Skeletal muscle tissue (tissue), 4 donors: ENCODE measurements around the gene SRM. TPM values are rescaled to one million over a fixed set of nuclear protein-coding genes. Genes with fewer than 3 reads are reported as not detected.
"Not testable (repeated sequence)": the region's sequence is repeated elsewhere in the genome, so short reads cannot be mapped to it uniquely, and the experiment has no call there.

Experiments
- H3K27ac ChIP-seq: one replicate; pipeline ENCODE4 v1.7.0; 2013; ENCODE audit warnings: mild to moderate bottlenecking, low read depth, low read length, inconsistent platforms
- H3K27me3 ChIP-seq, 3 donors: one replicate each; pipeline ENCODE4 v1.7.0; 2013; ENCODE audit warnings: low read length in 3 of 3; ENCODE audit not compliant: control insufficient read depth in 3 of 3, insufficient read depth in 3 of 3
- H3K36me3 ChIP-seq, 3 donors: one replicate each; pipeline ENCODE4 v1.7.0; 2013; ENCODE audit warnings: low read length in 3 of 3; ENCODE audit not compliant: control insufficient read depth in 3 of 3, insufficient read depth in 3 of 3
- H3K4me1 ChIP-seq, 3 donors: one replicate each; pipeline ENCODE4 v1.7.0; 2013; ENCODE audit warnings: low read length in 3 of 3, mild to moderate bottlenecking in 3 of 3; ENCODE audit not compliant: control insufficient read depth in 3 of 3, insufficient read depth in 3 of 3
- H3K4me3 ChIP-seq, 3 donors: one replicate each; pipeline ENCODE4 v1.7.0; 2013; ENCODE audit warnings: low read length in 3 of 3
- H3K9ac ChIP-seq, 3 donors: one replicate each; pipeline ENCODE4 v1.7.0; 2013; ENCODE audit warnings: low read length in 3 of 3, mild to moderate bottlenecking in 3 of 3, moderate library complexity in 2 of 3, low read depth in 1 of 3
- H3K9me3 ChIP-seq, 3 donors: one replicate each; pipeline ENCODE4 v1.7.0; 2013; ENCODE audit warnings: low read length in 3 of 3; ENCODE audit not compliant: control insufficient read depth in 3 of 3
- total RNA-seq: library from RNA; depleted of rRNA; stranded (reverse); fragments of >200 nt; gene quantifications from one replicate; pipeline ENCODE4 v1.2.3, GENCODE V29; 2014
- donor health status: Osteomylitis.

SRM gene
- total RNA-seq, 1 donor from 2014 or later = 8.4 TPM

DNA sequence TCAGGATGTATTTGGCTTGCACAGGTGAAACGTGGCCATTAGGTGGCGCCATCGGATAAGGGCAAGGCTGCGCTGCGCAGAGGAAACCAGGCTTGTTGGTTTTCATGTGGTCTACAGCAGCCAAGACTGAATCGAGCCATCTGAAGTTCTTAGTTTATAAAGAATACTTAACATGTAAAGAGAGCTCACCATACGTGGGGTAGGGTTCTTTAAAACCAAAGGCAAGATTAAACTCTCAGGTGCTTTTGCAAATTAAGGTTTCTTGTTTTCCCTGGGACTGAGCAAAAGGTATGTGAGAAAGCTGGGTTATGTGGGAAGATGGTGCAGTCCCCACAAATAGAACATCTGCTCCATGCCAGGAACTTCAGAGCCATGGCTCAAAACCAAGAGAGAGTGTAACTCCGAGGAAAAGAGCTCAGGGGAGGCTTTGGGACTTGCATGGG is 22.1 kb downstream of the SRM start:
- Histone ChIP-seq H3K4me1 (peaks cover 10 to 11% (median 10%) of the 10 kb centered on the region in 3 donors), H3K36me3 (no peaks in the 10 kb centered on the region), H3K27ac (no peak overlapping the region), H3K4me3 (peak overlapping the region in 1 of 3 donors; percentile 59), H3K9ac (peak overlapping the region in 2 of 3 donors; percentile 25 to 33), H3K9me3 (no peaks in the 10 kb centered on the region), H3K27me3 (peaks cover 0 to 3% (median 0%) of the 10 kb centered on the region in 3 donors)

DNA sequence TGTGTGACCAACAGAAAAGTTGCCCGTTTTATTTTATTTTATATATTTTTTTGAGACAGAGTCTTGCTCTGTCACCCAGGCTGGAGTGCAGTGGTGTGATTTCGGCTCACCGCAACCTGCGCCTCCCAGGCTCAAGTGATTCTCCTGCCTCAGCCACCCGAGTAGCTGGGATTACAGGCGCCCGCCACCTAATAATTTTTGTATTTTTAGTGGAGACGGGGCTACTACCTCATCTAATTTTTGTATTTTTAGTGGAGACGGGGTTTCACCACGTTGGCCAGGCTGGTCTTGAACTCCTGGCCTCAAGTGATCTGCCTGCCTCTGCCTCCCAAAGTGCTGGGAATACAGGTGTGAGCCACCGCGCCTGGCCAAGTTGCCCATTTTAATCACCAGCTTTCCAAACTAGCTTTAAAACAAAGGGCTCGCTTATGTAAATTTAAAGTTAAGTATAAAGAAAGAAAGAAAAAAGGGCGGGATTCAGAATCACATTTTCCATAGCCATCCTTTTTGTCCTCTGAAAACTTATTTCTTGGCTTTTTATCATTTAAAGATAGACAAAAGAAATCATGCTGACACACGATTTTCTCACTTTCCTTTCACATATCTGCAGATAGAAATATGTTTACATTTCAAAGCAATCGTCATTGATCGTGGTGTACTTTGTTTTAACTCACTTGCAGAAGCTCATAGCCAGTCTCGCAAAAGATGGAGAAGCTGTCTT is 22.6 kb downstream of the SRM start:
- H3K27me3 ChIP-seq, H3K4me3 ChIP-seq, H3K9me3 ChIP-seq, H3K27ac ChIP-seq, H3K36me3 ChIP-seq: not testable (repeated sequence)
- Histone ChIP-seq H3K9ac (peak overlapping the region in 1 of 3 donors; percentile 25), H3K4me1 (peaks cover 10 to 11% (median 10%) of the 10 kb centered on the region in 3 donors)

GRCh38 chr1:11031624-11032262 is 28.1 kb downstream of the SRM start:
- no peak overlapping the region for H3K4me3 ChIP-seq
- H3K9ac ChIP-seq = no peak overlapping the region
- no peaks in the 10 kb centered on the region for H3K4me1 ChIP-seq
- peaks cover 15 to 19% (median 16%) of the 10 kb centered on the region in 3 donors for H3K36me3 ChIP-seq
- no peaks in the 10 kb centered on the region for H3K9me3 ChIP-seq
- H3K27me3 ChIP-seq = no peaks in the 10 kb centered on the region
- H3K27ac ChIP-seq = no peak overlapping the region

DNA sequence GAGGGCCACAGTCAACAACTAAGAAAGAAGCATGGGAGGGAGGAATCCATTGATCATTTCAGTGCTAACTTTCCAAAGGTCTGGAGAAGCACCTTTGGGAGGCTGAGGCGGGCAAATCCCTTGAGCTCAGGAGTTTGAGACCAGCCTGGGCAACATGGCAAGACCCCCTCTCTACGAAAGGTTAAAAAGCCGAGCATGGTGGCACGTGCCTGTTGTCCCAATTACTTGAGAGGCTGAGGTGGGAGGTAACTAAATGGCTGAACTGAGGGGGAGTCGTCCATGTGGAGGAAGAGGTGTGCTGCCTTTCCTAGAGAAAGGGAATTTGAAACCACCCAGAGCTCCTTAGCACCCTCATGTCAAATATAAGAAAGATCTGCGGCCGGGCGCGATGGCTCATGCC is 29.0 kb downstream of the SRM start:
- Histone ChIP-seq H3K27ac (no peak overlapping the region), H3K36me3 (peaks cover 22 to 26% (median 24%) of the 10 kb centered on the region in 3 donors), H3K9ac (no peak overlapping the region), H3K9me3 (no peaks in the 10 kb centered on the region), H3K4me1 (no peaks in the 10 kb centered on the region), H3K27me3 (no peaks in the 10 kb centered on the region), H3K4me3 (no peak overlapping the region)

DNA sequence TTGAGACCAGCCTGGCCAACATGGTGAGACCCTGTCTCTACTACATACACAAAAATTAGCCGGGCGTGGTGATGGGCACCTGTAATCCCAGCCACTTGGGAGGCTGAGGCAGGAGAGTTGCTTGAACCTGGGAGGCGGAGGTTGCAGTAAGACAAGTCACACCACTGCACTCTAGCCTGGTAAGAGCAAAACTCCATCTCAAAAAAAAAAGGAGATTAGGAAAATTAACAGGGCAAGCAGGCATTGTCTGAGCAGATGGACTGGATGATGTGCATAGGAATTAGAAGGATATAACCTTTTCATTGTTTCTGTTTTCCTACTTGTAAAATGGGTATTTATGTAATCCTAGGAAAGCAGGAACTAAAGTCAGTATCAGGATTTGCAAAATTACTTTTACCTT is 31.8 kb downstream of the SRM start:
- H3K4me3 ChIP-seq = no peak overlapping the region
- H3K9me3 ChIP-seq = no peaks in the 10 kb centered on the region
- H3K27ac ChIP-seq = no peak overlapping the region
- H3K4me1 ChIP-seq = peaks cover 0 to 2% (median 0%) of the 10 kb centered on the region in 3 donors
- no peaks in the 10 kb centered on the region for H3K27me3 ChIP-seq
- H3K9ac ChIP-seq = no peak overlapping the region
- H3K36me3 ChIP-seq = peaks cover 34 to 52% (median 48%) of the 10 kb centered on the region in 3 donors

DNA sequence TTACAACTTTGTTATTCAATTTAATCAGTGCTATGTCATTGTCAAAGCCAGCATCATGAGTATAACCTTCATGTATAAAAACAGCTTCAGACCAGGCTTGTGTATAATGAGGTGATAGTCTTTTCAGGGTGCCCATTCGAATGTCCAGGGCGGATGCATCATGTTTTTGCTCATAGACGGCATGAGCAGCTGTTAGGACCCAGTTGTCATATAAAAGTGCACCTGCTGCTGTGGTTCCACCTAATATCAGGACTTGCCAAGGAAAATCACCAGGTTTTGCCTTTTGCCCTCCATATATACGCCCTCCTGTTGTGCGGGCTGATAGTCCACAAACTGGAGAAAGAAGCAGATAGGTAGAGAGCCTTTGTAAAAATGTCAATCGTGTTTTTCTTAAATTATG is 32.5 kb downstream of the SRM start:
- Histone ChIP-seq H3K27ac (no peak overlapping the region), H3K4me1 (peaks cover 0 to 2% (median 0%) of the 10 kb centered on the region in 3 donors), H3K4me3 (no peak overlapping the region), H3K36me3 (peaks cover 35 to 54% (median 49%) of the 10 kb centered on the region in 3 donors), H3K9me3 (no peaks in the 10 kb centered on the region), H3K27me3 (no peaks in the 10 kb centered on the region), H3K9ac (no peak overlapping the region)

DNA sequence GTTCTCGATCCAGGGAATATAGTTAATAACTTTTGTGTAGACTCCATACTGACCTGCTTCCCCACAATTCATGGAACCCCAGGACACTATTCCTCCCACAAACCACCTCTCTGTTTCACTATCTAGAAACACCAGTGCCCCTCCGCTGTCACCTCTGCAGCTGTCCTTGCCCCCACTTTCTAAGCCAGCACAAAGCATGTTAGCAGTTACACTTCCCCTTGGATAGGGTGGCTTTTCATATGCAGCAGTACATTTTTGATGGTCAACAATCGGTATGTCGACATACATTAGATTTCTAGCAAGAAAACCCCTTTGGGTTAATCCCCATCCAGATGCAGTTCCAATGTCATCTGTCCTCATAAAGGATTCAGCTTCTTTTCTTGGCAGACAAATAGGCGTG is 32.9 kb downstream of the SRM start:
- Histone ChIP-seq H3K36me3 (peaks cover 39 to 58% (median 54%) of the 10 kb centered on the region in 3 donors), H3K4me3 (no peak overlapping the region), H3K4me1 (peaks cover 0 to 2% (median 0%) of the 10 kb centered on the region in 3 donors), H3K27me3 (no peaks in the 10 kb centered on the region), H3K9me3 (no peaks in the 10 kb centered on the region), H3K9ac (no peak overlapping the region), H3K27ac (no peak overlapping the region)

DNA sequence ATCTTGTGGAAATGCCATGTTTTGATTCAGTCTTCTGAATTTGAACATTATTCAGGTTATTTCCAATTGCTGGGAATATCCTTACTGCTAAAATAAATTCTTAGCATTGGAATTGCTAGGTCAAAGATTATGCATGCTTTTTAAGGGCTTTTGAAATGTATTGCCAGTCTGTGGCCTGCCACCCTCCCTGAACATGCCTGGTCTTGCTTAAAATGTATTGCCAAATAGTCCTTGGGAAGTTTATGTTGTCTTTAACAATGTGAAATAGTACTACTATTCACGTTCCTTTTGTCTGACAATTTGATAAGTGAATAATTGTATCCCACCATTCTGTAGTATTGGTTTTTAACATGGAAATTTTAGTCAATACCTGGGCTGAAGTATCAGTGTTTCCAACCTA is 33.8 kb downstream of the SRM start:
- Histone ChIP-seq H3K36me3 (peaks cover 47 to 67% (median 61%) of the 10 kb centered on the region in 3 donors), H3K4me3 (no peak overlapping the region), H3K27ac (no peak overlapping the region), H3K9me3 (no peaks in the 10 kb centered on the region), H3K9ac (no peak overlapping the region), H3K4me1 (peaks cover 0 to 2% (median 0%) of the 10 kb centered on the region in 3 donors), H3K27me3 (no peaks in the 10 kb centered on the region)

DNA sequence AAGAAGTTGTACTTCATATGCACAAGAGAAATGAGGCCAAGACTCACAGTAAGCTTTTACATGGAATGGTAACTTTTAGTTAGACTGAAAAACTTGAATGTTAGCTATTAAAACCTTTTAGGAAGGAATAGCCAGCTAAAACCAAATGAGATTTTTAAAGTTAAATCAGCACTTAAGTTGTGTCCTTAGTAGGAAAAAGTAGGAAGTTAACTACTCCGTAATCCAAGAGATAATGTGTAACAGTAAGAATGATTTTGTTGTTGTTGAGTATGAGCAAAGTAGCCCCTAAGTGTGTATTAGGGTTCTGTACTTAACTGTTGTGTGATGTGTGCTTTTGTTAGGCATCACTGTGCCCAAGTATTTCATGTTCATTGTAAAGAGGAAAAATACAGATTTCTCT is 34.2 kb downstream of the SRM start:
- Histone ChIP-seq H3K27me3 (no peaks in the 10 kb centered on the region), H3K27ac (no peak overlapping the region), H3K4me1 (peaks cover 0 to 2% (median 0%) of the 10 kb centered on the region in 3 donors), H3K4me3 (no peak overlapping the region), H3K36me3 (peaks cover 47 to 71% (median 65%) of the 10 kb centered on the region in 3 donors), H3K9ac (no peak overlapping the region), H3K9me3 (no peaks in the 10 kb centered on the region)

DNA sequence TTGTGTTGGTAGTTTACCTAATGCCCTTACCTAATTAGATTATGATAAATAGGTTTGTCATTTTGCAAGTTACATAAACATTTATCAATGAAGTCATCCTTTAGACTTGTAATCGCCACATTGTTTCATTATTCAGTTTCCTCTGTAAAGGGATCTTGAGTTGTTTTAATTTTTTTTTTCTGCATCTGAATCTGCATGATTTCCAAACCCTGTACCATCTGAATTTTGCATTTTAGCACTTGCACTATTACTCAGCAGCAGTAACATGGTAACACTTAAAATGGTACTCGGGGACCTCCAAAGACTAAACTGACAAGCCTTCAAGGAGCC is 35.0 kb downstream of the SRM start:
- Histone ChIP-seq H3K9me3 (no peaks in the 10 kb centered on the region), H3K4me3 (no peak overlapping the region), H3K9ac (no peak overlapping the region), H3K36me3 (peaks cover 50 to 74% (median 65%) of the 10 kb centered on the region in 3 donors), H3K4me1 (peaks cover 0 to 2% (median 0%) of the 10 kb centered on the region in 3 donors), H3K27ac (no peak overlapping the region), H3K27me3 (no peaks in the 10 kb centered on the region)
